Measurements from ENCODE around the gene PAMR1. TPM values are rescaled to one million over a fixed set of nuclear protein-coding genes. Genes with fewer than 3 reads are reported as not detected.
A peak's percentile ranks its signal among the peaks of the same experiment; 100 is the strongest.

The PAMR1 gene
- total RNA-seq, 1 experiment from 2014 or later = 3.9 TPM

DNA sequence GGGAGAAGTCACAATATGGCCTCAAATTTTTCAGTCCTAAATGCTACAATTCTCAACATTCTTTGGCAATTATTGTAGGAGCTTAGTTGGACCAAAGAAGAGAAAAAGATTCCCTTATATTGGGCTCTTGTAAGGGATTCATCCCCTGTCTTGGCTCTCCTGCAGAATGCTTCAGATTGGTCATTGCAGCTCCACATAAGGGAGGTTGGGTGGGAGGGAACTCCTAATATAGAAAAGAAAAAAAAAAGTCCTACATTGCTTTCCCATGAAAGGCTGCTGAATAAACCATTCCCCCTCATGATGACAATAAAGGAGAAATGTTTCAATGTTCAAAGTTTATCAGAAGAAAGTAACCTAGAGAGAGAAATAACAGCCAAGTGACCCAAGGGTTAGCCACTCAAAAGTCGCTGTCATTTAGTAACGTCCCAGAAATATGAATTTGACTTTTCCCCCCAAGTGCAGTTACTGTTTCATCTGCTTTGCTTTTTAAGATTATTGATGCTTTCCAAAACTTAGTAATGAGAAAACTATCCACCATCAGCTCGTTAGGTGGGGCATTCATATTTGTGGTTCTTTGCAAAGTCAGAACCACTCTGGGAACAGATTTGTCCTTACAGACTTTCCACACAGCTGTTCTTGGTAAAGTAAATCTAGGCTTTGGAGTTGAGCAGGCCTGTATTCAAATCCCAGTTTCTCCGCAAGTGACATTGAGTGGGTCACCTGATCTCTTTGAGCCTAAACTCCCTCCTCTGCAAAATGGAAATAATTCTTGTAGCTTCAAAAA, 101.1 kb downstream of the PAMR1 start:
- H3K27me3 ChIP-seq (ENCODE audit: control insufficient read depth, insufficient read depth, low read length) = peaks cover 30% of the 10 kb centered on the region
- no peak overlapping the region for H3K4me3 ChIP-seq (ENCODE audit: insufficient read depth, low read depth, low read length)
- no peaks in the 10 kb centered on the region for H3K36me3 ChIP-seq (replicated peaks; ENCODE audit: control insufficient read depth, insufficient read depth, low read length)
- no peak for DNase-seq

DNA sequence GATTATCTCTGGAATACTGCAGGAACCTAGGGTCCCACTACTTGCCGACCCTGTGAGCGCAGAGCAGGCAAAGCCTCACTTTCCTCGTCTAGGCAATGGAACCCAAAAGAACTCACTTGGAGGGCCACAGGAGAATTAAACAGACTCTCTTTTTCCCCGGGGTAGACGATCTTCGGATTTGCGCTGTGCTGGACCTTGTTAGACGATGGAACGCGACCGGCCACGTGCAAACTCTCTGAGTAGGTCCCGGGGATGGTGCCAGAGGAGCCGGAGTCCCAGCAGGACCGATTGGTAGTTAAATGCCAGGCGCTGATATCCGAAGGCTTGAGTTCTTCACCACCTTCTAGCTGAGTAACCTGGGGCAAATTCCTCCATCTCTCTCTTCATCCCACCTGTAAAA, 105.0 kb downstream of the PAMR1 start:
- peak; percentile 41 for DNase-seq
- no peaks in the 10 kb centered on the region for H3K36me3 ChIP-seq (replicated peaks; ENCODE audit: control insufficient read depth, insufficient read depth, low read length)
- H3K27me3 ChIP-seq (ENCODE audit: control insufficient read depth, insufficient read depth, low read length) = peaks cover 70% of the 10 kb centered on the region
- H3K4me3 ChIP-seq (ENCODE audit: insufficient read depth, low read depth, low read length) = peak overlapping the region; percentile 72

DNA sequence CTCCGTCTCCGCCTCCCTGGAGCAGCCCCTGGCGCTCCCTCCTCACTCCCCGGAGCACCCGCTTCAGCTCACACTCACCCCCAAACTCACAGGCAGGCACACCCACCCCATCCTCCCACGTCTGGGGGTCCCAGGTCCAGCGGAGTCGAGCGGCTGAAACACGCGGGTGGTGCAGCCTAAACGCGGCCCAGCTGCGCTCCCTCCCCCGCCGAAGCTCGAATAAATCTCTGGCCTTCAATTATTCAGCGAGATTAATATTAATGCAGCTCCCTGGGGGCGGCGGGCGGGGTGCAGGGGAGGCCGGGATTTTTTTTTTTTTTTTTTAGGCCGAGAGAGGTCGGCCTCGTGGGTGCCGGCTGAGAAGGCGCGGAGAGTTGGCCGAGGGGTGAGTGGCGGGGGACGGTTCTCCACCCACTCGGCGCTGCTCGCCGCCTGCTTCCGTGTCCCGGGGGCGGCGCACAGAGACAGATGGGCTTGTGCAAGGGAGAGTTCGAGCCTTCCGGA, 105.5 kb downstream of the PAMR1 start:
- peak; percentile 48 for DNase-seq
- Histone ChIP-seq H3K4me3 (ENCODE audit: insufficient read depth, low read depth, low read length) (peak overlapping the region; percentile 72), H3K27me3 (ENCODE audit: control insufficient read depth, insufficient read depth, low read length) (peaks cover 75% of the 10 kb centered on the region), H3K36me3 (replicated peaks; ENCODE audit: control insufficient read depth, insufficient read depth, low read length) (no peaks in the 10 kb centered on the region)

DNA sequence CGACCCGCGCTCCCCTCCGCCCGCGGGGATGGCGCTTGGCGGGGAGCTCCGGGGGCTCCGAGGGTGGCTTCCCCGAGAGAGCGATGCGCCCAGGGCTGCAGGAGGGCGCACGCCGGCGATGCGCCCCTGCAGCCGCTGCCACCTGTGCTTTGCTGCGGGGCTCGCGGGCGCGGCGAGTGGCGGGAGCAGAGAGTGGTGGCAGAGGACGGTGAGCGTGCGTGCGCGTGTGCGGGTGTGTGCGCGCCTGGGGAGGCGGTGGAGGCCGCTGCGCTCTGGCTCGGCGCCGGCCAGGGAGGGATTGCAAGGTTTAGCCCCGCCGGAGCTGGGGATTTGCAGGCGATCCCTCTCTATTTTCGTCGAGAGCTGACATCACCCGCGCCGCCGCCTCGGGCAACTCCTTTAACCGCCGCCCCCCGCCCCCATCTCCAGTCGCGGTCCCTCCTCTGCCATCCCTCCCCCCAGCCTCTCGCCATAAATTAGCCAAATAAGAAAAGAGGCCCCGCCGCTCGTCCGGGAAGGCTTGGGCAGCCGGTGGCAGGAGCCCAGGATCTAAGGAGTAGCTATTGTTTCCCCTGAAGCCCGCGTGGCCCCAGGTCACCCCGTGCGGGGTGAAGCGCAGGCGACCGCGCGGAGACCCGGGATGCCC, 106.1 kb downstream of the PAMR1 start, which contains the start of gene SLC1A2:
TSS of gene SLC1A2 (minus strand) at position 375 of the 646 bp plus-strand sequence. CDS start 592 bp downstream, outside the sequence.
- peak; percentile 86 for DNase-seq

DNA sequence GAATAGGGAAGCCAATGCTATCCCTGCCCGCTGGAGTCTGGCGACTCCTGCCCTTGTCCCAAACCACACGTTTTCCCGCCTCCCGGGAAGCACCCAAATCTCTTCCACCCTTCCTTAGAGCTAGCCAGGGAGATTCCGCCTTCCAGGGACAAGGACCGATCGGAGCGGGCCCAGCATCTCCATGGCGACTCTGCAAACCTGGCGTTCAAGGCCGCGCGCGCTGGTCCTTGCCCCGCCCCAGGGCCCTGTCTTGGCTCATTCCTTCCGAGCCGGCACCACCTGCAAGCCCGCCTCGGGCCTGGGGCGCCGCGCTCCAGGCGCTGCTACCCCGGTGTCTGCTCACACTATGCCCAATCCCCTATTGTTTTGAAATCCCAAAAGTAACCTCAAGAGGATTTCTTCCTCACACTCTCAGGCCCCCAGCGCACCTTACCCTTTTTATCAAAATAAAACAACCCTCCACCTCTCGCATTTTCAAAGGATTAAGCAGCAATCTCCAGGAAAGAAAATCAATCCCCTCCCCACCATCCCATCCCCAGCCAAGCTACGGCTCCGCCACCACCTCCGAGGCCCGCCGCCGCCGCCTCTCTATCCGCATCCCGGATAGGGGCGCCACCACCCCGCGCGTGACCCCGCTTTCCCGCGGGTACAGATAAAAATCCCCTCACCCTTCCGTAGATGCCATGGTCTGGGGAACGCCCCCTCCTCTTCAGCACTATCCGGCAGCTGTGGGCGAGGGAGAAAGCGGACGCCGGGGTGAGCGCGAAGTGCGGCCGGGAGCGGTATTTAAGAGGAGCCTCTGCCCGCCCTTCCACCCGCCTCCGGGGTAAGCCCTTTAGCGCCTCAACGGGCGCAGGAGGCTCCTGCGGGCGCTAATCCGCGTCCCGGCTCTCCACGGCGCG, 106.9 kb downstream of the PAMR1 start:
- H3K4me3 ChIP-seq (ENCODE audit: insufficient read depth, low read depth, low read length) = peak overlapping the region; percentile 72
- no peaks in the 10 kb centered on the region for H3K36me3 ChIP-seq (replicated peaks; ENCODE audit: control insufficient read depth, insufficient read depth, low read length)
- DNase-seq = peak; percentile 78
- H3K27me3 ChIP-seq (ENCODE audit: control insufficient read depth, insufficient read depth, low read length) = peaks cover 78% of the 10 kb centered on the region

More for the DNA sequence above, 106.1 kb downstream of the PAMR1 start, which contains the start of gene SLC1A2:
- Histone ChIP-seq H3K4me3 (ENCODE audit: insufficient read depth, low read depth, low read length) (peak within 1 kb of the TSS; percentile 72), H3K36me3 (replicated peaks; ENCODE audit: control insufficient read depth, insufficient read depth, low read length) (no peaks in the 10 kb centered on the region), H3K27me3 (ENCODE audit: control insufficient read depth, insufficient read depth, low read length) (peaks cover 80% of the 10 kb centered on the region)

DNA sequence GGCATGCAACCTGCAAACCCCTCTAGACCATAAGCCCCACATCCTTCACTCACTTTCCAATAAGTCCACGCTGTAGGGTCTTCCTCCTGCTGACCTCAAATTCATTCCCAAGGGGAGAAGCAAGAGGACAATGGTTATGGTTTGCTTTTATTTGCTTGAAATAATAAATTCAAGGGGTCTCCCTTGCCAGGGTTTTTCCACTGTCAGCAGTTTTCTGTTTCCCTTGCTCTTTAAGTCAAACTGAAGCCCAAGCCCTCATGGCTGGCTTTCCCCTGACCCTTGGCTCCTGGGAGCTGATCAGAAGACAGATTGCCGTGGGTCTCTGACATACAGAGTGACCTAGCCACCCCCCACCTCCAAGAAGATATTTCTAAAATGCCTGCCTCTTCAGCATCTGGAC, 109.9 kb downstream of the PAMR1 start:
- DNase-seq = no peak
- Histone ChIP-seq H3K4me3 (ENCODE audit: insufficient read depth, low read depth, low read length) (no peak overlapping the region), H3K36me3 (replicated peaks; ENCODE audit: control insufficient read depth, insufficient read depth, low read length) (no peaks in the 10 kb centered on the region), H3K27me3 (ENCODE audit: control insufficient read depth, insufficient read depth, low read length) (peaks cover 61% of the 10 kb centered on the region)

DNA sequence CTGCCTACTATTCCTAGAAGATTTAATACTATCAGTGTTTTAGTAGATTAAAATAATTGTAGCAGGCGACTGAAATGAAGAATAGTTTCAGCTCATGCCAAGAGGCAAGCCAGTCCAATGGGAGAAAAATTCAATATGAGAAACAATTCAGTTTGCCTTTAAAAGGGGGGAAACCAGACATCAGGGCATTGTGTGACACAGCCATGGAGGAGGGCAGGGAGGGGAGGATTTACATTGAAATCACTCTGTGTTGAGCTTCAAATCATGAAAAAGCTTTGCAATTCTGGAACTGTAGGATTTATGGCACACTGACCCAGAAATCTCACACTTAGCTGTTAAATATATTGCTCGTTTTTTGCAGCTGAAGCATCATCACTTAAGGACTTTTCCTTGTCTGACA, 110.6 kb downstream of the PAMR1 start:
- no peak overlapping the region for H3K4me3 ChIP-seq (ENCODE audit: insufficient read depth, low read depth, low read length)
- no peaks in the 10 kb centered on the region for H3K36me3 ChIP-seq (replicated peaks; ENCODE audit: control insufficient read depth, insufficient read depth, low read length)
- peaks cover 54% of the 10 kb centered on the region for H3K27me3 ChIP-seq (ENCODE audit: control insufficient read depth, insufficient read depth, low read length)
- DNase-seq = no peak

DNA sequence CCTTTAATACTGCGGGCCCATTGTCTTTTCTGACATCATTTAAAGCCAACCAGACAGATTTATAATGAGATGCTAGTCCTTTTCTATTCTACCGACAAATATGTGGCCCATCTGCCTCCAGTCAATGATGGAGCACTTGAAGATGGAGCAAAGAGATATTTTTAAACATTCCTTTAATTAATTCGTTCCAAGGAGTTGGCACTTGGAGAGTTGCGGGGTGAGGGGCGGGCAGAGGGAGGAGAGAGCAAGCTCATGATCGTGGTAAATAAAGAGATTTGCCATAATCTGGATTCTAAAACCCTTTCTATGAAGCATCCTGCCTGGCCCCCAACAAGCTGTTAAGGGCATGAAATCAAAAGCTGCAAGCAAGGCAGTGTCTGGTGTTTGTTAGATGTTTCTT, 111.1 kb downstream of the PAMR1 start:
- DNase-seq = no peak
- Histone ChIP-seq H3K27me3 (ENCODE audit: control insufficient read depth, insufficient read depth, low read length) (peaks cover 49% of the 10 kb centered on the region), H3K4me3 (ENCODE audit: insufficient read depth, low read depth, low read length) (no peak overlapping the region), H3K36me3 (replicated peaks; ENCODE audit: control insufficient read depth, insufficient read depth, low read length) (no peaks in the 10 kb centered on the region)

DNA sequence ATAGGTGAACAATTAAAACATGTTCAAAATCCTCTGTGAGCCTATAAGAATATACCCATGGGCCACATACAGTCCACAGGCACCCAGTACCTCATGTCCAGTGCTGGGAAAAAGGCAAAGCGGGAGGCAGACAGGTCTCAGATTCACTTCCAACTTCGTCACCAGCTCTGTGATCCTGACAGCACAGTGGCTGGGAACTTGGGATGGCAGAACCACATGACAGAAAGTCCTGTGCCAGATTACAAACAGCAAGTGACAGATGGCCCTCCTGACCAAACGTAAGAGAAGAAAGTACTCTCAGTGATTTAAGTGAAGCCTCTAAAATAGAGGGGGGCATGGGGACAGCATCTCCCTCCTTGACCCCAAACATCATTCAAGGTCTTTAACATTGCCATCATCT, 111.8 kb downstream of the PAMR1 start:
- Histone ChIP-seq H3K36me3 (replicated peaks; ENCODE audit: control insufficient read depth, insufficient read depth, low read length) (no peaks in the 10 kb centered on the region), H3K4me3 (ENCODE audit: insufficient read depth, low read depth, low read length) (no peak overlapping the region), H3K27me3 (ENCODE audit: control insufficient read depth, insufficient read depth, low read length) (peaks cover 42% of the 10 kb centered on the region)
- no peak for DNase-seq

DNA sequence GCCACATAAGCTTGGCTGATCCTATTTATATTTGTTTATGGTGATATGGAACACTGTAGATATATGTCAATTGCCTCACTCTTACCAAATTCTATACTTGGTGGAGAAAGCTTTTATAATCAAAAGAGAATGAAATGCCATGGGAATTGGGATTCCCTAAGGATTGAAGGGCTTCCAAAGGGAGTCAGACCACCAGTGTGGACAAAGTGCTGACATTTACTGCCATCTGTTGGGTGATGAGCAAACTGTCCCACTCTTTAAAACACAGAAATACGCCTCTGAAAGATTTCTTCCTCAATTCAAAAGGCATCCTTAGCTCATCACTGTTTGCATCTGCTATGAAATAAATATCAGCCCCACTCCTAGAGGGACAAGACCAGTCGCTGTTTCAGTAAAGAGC, 113.1 kb downstream of the PAMR1 start:
- DNase-seq = peak; percentile 57
- H3K4me3 ChIP-seq (ENCODE audit: insufficient read depth, low read depth, low read length) = no peak overlapping the region
- H3K36me3 ChIP-seq (replicated peaks; ENCODE audit: control insufficient read depth, insufficient read depth, low read length) = no peaks in the 10 kb centered on the region
- H3K27me3 ChIP-seq (ENCODE audit: control insufficient read depth, insufficient read depth, low read length) = peaks cover 29% of the 10 kb centered on the region

DNA sequence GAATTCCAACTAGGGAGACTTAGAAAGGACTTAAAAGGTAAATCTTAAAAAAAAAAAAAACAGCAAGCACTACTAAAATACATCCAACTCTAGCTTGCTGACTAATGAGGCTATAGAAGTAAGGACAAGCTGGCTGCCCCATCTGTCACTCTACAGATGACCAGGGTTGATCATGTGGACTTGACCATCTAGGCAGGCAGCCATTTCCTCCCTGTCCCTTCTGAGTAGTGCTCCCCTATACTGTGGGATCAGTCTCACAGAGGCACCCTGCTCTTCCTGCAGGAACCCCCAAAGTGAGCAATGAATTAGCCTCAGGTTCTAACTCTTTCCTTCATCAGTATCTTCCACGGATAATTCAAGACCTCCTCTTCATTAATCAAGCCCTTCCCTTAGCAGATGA, 118.4 kb downstream of the PAMR1 start:
- Histone ChIP-seq H3K27me3 (ENCODE audit: control insufficient read depth, insufficient read depth, low read length) (no peaks in the 10 kb centered on the region), H3K4me3 (ENCODE audit: insufficient read depth, low read depth, low read length) (no peak overlapping the region), H3K36me3 (replicated peaks; ENCODE audit: control insufficient read depth, insufficient read depth, low read length) (no peaks in the 10 kb centered on the region)
- DNase-seq = no peak

DNA sequence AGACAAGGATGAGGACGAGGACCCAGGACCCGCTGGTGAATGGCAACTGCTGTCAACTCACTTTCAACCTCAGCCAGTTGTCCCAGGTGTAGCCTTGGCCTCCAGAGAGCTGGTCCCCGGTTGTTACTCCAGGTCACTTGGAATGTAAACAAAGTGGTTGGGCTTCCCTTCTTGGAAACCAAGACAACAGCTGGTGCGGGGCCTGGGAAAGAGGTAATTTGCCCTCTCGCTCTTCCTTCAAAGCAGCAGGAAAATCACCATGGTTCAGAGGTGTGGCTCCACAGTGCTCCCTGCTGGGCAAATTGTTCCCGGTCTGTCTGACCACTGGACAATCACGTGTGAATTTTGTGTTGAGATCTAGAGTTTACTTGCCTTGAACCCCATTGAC, 121.0 kb downstream of the PAMR1 start:
- H3K36me3 ChIP-seq (replicated peaks; ENCODE audit: control insufficient read depth, insufficient read depth, low read length) = no peaks in the 10 kb centered on the region
- peak; percentile 49 for DNase-seq
- H3K27me3 ChIP-seq (ENCODE audit: control insufficient read depth, insufficient read depth, low read length) = no peaks in the 10 kb centered on the region
- H3K4me3 ChIP-seq (ENCODE audit: insufficient read depth, low read depth, low read length) = no peak overlapping the region

DNA sequence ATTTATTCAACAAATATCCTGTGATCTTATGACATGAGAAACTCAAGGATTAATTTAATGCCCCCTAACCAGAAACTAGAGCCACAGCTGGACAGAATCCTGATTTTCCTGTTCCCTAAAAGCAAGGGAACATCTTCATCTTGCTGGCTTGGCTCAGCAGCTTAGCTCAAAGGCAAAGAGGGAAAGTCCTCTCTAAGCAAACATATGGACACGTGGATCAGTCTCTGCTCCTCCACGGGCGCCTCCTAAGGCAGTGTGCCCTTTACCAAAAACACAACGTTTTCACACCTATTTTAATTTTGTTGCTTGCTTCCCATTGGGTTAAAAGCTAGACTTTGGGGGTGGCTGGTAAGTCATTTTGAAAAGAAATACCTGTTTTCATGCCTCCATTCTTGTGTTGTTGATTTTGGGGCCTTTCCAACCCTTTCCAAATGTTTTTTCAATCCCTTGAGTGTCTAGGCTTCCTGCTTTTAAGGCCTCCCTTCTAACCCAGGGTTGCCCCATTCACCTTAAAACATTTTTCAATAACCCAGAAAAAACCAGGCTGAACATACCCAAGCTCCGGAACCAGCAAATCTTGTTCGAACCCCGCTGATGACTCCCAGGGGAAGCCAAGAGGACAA, 121.5 kb downstream of the PAMR1 start:
- Histone ChIP-seq H3K36me3 (replicated peaks; ENCODE audit: control insufficient read depth, insufficient read depth, low read length) (no peaks in the 10 kb centered on the region), H3K4me3 (ENCODE audit: insufficient read depth, low read depth, low read length) (no peak overlapping the region), H3K27me3 (ENCODE audit: control insufficient read depth, insufficient read depth, low read length) (no peaks in the 10 kb centered on the region)
- no peak for DNase-seq
